Prostate gland (tissue), 2 donors: ENCODE results near the gene MLPH. TPM values are rescaled to one million over a fixed set of nuclear protein-coding genes. Genes with fewer than 3 reads are reported as not detected.

Experiments
- DNase-seq: peaks from one replicate; pipeline ENCODE4 v3.0.0-alpha.2; 2019; ENCODE audit warnings: low spot score
- H3K27ac ChIP-seq, 2 donors: fragments of 200-600 bp; sonication (generic); 2 replicates each; pipeline ENCODE4 v1.5.1; 2017 to 2019
- H3K27me3 ChIP-seq: fragments of 200-600 bp; sonication (generic); replicated peaks from 2 replicates; pipeline ENCODE4 v1.5.1; 2019; ENCODE audit not compliant: insufficient read depth
- H3K36me3 ChIP-seq, 2 donors: fragments of 200-600 bp; sonication (generic); 1 replicate in 1 of 2; 2 replicates in 1 of 2; pipeline versions ENCODE4 v1.5.1 to v1.8.1; 2017 to 2019
- H3K4me1 ChIP-seq: fragments of 200-600 bp; sonication (generic); replicated peaks from 2 replicates; pipeline ENCODE4 v1.5.1; 2019
- H3K4me3 ChIP-seq, 2 donors: fragments of 200-600 bp; sonication (generic); 2 replicates each; pipeline ENCODE4 v1.5.1; 2017 to 2019
- H3K9me3 ChIP-seq: fragments of 200-600 bp; sonication (generic); 2 replicates; pipeline ENCODE4 v1.5.1; 2017
- CTCF ChIP-seq, 4 experiments: fragments of 200-600 bp in 2 of 4; fragments of 450-650 bp in 2 of 4; sonication (generic) in 2 of 4; IDR thresholded peaks; 1 replicate in 3 of 4; 2 replicates in 1 of 4; pipeline ENCODE4 v1.5.1; 2016 to 2019; ENCODE audit warnings: antibody characterized with exemption in 4 of 4, mild to moderate bottlenecking in 2 of 4, moderate library complexity in 2 of 4
- POLR2A ChIP-seq: fragments of 450-650 bp; IDR thresholded peaks from one replicate; pipeline ENCODE4 v1.6.1; 2016; ENCODE audit warnings: antibody characterized with exemption, mild to moderate bottlenecking
- POLR2AphosphoS5 ChIP-seq: sonication (generic); formaldehyde crosslinking; IDR thresholded peaks from one replicate; pipeline ENCODE4 v1.6.1; 2017; ENCODE audit warnings: antibody characterized with exemption
- WGBS: methylation state at CpG from one replicate; pipeline ENCODE4 v1.1.5; 2018; 5-methylcytosine and 5-hydroxymethylcytosine counted together
- intact Hi-C: fragments of 100-400 bp; cut with DNase I; formaldehyde crosslinking; loops from one replicate; pipeline ENCODE4 v1.14.2; 2022
- total RNA-seq, 2 donors: library from RNA; depleted of rRNA; stranded (reverse); fragments of >200 nt; gene quantifications; one replicate each; pipeline ENCODE4 v1.1.0, GENCODE V29; 2016

MLPH gene
- total RNA-seq, 2 donors from 2014 or later, result 371 to 393 TPM

GRCh38 chr2:237456200-237456843 lies 30.7 kb upstream of the MLPH start:
- 46% methylated on average over 11 of the region's 11 CpGs for WGBS
- peak overlapping the region in 1 of 2 donors; percentile 10 for H3K27ac ChIP-seq
- H3K36me3 ChIP-seq, result no peaks in the 10 kb centered on the region
- no peak overlapping the region for H3K4me3 ChIP-seq
- H3K4me1 ChIP-seq, result no peaks in the 10 kb centered on the region
- no peak for DNase-seq
- no peaks in the 10 kb centered on the region for H3K27me3 ChIP-seq
- TF ChIP-seq POLR2A (no peak), POLR2AphosphoS5 (no peak), CTCF (IDR thresholded peaks at IDR 0.05) (no peak)
- intact Hi-C loops, result no loop called here
- H3K9me3 ChIP-seq, result no peaks in the 10 kb centered on the region

GRCh38 chr2:237457388-237457941 lies 29.6 kb upstream of the MLPH start:
- intact Hi-C loops, result no loop called here
- TF ChIP-seq POLR2AphosphoS5, result no peak
- TF ChIP-seq POLR2A, result no peak
- TF ChIP-seq CTCF (IDR thresholded peaks at IDR 0.05), result no peak
- Histone ChIP-seq H3K27me3 (no peaks in the 10 kb centered on the region), H3K36me3 (no peaks in the 10 kb centered on the region), H3K9me3 (no peaks in the 10 kb centered on the region), H3K27ac (no peak overlapping the region), H3K4me1 (no peaks in the 10 kb centered on the region), H3K4me3 (no peak overlapping the region)
- no peak for DNase-seq
- WGBS, result 94% methylated on average over 2 of the region's 2 CpGs

DNA sequence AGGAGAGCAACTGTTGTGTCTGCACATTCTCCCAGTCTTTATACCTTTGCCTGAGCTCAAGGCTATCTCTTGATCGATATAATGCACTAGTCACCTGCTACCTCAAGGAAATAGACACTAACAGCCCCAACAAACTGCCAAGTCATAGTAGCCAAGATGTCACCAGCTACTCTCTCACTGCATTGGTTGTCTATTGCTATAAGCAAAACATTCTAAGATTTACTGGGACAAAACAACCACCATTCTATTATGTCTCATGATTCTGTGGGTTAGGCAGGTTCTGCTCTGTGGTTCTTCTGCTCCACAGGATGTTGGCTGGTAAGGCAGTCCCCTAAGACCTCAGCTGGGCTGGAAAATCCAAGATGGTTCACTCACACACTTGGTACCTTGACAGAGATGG lies 28.5 kb upstream of the MLPH start:
- intact Hi-C loops, result no loop called here
- 95% methylated on average over 1 of the region's 1 CpG for WGBS
- Histone ChIP-seq H3K4me3 (no peak overlapping the region), H3K4me1 (no peaks in the 10 kb centered on the region), H3K27ac (no peak overlapping the region), H3K27me3 (no peaks in the 10 kb centered on the region), H3K9me3 (no peaks in the 10 kb centered on the region), H3K36me3 (no peaks in the 10 kb centered on the region)
- DNase-seq, result no peak
- TF ChIP-seq CTCF (IDR thresholded peaks at IDR 0.05) (no peak), POLR2AphosphoS5 (no peak), POLR2A (no peak)

DNA sequence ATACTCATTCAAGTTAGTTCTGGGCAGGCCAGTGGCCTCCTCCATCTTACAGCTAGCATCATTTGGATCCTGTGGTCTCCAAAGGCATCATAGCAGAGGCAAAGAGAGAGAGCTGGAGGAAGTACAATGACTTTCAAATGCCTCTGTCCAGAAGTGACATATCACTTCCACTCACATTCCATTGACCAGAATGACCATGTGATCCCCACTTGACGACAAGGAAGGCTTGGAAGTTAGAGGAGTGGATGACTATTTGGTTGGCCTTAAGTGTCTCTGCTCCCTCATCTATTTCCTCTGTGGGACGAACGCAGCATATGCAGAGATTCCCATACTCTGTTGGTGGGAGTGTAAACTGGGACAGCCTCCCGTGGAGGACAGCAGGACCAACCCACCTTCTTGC lies 27.8 kb upstream of the MLPH start:
- intact Hi-C loops, result no loop called here
- Histone ChIP-seq H3K36me3 (no peaks in the 10 kb centered on the region), H3K27me3 (no peaks in the 10 kb centered on the region), H3K4me3 (no peak overlapping the region), H3K4me1 (no peaks in the 10 kb centered on the region), H3K9me3 (no peaks in the 10 kb centered on the region), H3K27ac (no peak overlapping the region)
- TF ChIP-seq CTCF (IDR thresholded peaks at IDR 0.05), result no peak
- no peak for TF ChIP-seq POLR2AphosphoS5
- no peak for TF ChIP-seq POLR2A
- no peak for DNase-seq
- 92% methylated on average over 4 of the region's 4 CpGs for WGBS

GRCh38 chr2:237459741-237460174 lies 27.3 kb upstream of the MLPH start:
- intact Hi-C loops, result no loop called here
- Histone ChIP-seq H3K4me1 (no peaks in the 10 kb centered on the region), H3K9me3 (no peaks in the 10 kb centered on the region), H3K27ac (no peak overlapping the region), H3K27me3 (no peaks in the 10 kb centered on the region), H3K4me3 (no peak overlapping the region), H3K36me3 (no peaks in the 10 kb centered on the region)
- no peak for DNase-seq
- TF ChIP-seq POLR2A, result no peak
- TF ChIP-seq CTCF (IDR thresholded peaks at IDR 0.05), result no peak
- no peak for TF ChIP-seq POLR2AphosphoS5
- 81% methylated on average over 3 of the region's 3 CpGs for WGBS
